Uterus (tissue), 2 donors: ENCODE results near the gene ZHX3.

Experiments used
- CTCF ChIP-seq, 4 experiments: fragments of 200-600 bp in 2 of 4; fragments of 450-650 bp in 2 of 4; sonication (generic) in 2 of 4; IDR thresholded peaks; one replicate each; pipeline ENCODE4 v1.5.1; 2016 to 2019; ENCODE audit warnings: antibody characterized with exemption in 4 of 4, mild to moderate bottlenecking in 2 of 4, moderate library complexity in 1 of 4
- POLR2A ChIP-seq, 2 donors: fragments of 450-650 bp; IDR thresholded peaks; one replicate each; pipeline ENCODE4 v1.6.1; 2016; ENCODE audit warnings: antibody characterized with exemption in 2 of 2, mild to moderate bottlenecking in 1 of 2, moderate library complexity in 1 of 2

- TF ChIP-seq CTCF (IDR thresholded peaks at IDR 0.05): no peak
- no peak for TF ChIP-seq POLR2A (IDR thresholded peaks at IDR 0.05)
These were observed 69.8 kb downstream of the ZHX3 start for GRCh38 chr20:41247523-41248367.
